LNCAP (cell line): Measurements from ENCODE around the gene CRCP.

Experiments used
- CTCF ChIP-seq: fragments of 450-650 bp; IDR thresholded peaks from 2 replicates; pipeline ENCODE4 v1.5.1; 2017; ENCODE audit warnings: mild to moderate bottlenecking

CRCP gene

GRCh38 chr7:66082083-66082482, 32.6 kb upstream of the CRCP start:
- no peak for TF ChIP-seq CTCF

- no peak for TF ChIP-seq CTCF
Observed at GRCh38 chr7:66082886-66083415, 31.7 kb upstream of the CRCP start.

GRCh38 chr7:66083677-66084076, 31.0 kb upstream of the CRCP start:
- TF ChIP-seq CTCF, result no peak

GRCh38 chr7:66088861-66089838, 25.5 kb upstream of the CRCP start:
- TF ChIP-seq CTCF, result no peak

- TF ChIP-seq CTCF, result no peak
Observed at GRCh38 chr7:66092654-66093053, 22.0 kb upstream of the CRCP start.

- TF ChIP-seq CTCF, result no peak
Observed at GRCh38 chr7:66095010-66095409, 19.6 kb upstream of the CRCP start.

- TF ChIP-seq CTCF, result no peak
Observed at GRCh38 chr7:66099232-66099550, 15.5 kb upstream of the CRCP start.
